GM19468 (cell line): Measurements from ENCODE around the gene SLC17A3.

Experiments used
- ATAC-seq: cut with Tn5 transposase; IDR thresholded peaks from one replicate; pipeline ENCODE4 v1.9.1; 2021; ENCODE audit warnings: mild to moderate bottlenecking, moderate library complexity, moderate number of reproducible peaks; ENCODE audit not compliant: unreplicated experiment; ENCODE audit errors: extremely low read depth

Gene SLC17A3

DNA sequence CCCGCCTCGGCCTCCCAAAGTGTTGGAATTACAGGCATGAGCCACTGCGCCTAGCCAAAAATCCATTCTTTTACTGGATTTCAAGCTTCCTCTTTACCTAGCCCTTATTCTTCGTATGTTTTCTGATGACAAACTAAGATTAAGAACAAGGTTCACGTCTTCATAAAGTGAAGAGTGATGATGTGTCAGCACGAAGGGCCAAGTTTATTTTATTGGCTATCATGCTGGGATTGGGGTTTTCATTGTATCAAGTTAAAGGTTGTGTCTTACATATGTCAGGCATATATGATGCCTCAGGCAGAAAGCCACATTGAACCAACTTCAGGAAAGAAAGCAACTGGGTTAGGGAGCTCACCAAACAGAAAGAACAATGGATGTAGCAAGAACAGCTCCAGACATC lies 19.7 kb upstream of the SLC17A3 start:
- no peak for ATAC-seq

DNA sequence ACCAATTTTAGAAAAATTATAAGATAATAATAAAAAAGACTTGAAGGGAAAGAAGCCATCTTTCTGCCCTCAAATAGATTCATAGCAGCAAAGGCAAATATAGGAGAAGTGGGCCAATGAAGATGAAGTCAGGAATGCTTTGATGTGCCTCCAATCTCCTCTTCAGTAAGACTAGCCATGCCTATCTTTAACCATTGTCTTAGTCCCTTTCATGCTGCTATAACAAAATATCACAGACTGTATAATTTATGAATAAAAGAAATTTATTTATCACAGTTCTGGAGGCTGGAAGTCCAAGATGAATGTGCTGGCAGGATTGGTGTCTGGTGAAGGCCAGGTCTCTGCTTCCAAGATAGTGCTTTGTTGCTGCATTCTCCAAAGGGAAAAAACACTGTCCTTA lies 18.8 kb upstream of the SLC17A3 start:
- ATAC-seq = no peak

DNA sequence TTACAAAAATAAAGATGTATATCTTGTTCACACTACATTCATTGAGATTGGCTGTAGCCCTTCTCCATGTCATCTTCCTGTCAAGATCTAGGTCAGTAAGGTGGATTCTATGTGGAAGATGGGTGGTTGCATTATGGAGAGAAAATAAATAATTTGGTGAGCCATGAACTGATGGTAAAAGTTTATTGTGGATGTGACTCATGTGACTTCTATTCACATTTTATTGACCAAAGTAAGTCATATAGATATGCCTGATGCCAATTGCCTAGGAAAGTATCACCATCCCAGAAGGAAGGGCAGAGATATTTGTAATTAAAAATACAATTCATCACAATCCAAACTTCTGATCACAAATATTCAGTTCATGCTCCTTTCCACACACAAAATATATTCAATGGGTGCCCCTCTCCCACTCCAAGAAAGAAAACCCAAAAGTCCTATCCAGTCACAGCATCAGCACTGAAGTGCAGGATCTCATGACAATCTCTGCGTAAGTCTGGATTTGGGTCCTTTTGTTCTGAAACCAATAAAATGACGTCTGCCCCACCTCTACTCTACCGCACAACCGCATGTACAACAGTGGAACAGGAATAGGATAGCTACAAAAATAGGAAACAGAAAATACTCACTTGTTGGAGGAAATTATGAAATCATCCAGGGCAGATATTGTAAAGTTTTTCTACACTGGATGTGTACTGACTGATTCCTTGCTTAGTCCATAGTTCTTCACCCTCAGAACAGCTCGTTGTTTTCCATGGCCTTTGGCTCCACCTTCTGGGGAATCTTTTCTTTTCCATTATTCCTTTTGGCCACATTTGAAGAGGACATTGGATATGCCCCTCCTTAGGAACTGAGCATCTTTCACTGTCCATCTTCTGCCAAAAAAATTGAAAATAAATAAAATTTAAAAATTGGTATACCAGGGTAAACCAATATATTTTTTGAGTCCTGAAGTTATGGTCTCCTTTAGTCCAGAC lies 16.1 kb upstream of the SLC17A3 start:
- ATAC-seq = no peak

DNA sequence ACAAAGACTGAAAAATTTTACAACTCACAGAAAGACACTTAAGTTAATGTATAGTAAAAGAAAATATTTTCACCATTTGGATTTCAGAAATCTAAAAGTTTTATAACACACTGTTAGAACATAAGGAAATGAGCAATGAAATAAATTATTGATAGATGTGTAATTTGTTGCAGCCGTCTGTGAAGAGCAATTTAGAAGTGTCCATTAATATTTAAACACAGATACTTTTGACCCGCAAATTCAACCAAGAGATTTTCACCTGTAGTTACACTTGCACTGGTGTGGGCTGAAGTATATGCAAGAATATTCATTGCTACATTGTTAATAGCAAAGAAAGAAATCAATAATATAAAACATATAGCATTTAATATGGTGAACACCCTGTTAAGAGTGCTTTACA lies 14.6 kb upstream of the SLC17A3 start:
- ATAC-seq = no peak

DNA sequence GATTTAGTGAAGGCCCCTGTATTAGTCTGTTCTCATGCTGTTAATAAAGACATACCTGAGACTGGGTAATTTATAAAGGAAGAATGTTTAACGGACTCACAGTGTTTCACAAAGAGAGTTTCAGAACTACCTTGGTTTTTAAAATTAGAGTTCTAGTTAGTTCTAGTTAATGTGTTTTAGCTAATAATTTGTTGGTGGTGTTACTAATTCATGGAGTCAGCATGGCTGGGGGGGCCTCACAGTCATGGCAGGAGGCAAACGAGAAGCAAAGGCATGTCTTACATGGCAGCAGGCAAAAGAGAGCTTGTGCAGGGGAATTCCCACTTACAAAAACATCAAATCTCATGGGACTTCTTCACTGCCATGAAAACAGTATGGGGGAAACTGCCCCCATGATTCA lies 12.0 kb upstream of the SLC17A3 start:
- ATAC-seq = no peak

DNA sequence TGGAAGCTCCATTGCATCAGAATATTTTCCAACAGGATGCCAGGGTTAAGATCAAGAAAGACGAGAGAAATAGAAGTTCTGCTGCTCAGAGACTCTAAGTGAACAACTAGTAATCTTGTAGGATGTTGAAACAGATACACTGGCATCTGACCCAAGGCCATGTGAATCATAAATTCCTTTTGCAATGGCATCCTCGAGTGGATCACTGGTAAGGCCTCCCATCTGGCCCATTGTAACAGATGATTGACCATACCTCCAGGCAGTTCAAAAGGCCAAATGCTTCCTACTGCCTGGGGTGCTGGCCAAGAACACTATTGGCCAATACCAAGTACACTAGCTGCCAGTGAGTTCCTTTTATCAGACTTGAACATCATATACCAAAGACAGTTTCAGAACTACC lies 9.9 kb upstream of the SLC17A3 start:
- no peak for ATAC-seq

DNA sequence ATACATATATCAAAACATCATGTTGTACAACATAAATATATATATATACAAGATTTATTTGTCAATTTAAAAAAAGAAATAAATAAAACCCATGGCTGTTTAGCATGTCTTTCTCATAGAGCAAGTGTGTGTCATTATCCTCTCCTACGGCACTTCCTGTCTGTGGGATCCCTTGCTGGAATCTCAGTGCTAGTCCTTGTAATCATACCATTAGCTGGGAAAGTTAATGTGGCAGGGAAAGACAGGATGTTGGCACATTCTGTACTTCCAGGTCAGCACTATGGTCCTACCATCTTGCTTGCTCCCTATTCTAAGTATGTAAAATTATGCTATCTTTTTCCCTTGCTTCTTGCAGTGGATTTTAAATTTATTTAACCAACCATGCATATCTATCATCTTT lies 9.5 kb upstream of the SLC17A3 start:
- no peak for ATAC-seq

DNA sequence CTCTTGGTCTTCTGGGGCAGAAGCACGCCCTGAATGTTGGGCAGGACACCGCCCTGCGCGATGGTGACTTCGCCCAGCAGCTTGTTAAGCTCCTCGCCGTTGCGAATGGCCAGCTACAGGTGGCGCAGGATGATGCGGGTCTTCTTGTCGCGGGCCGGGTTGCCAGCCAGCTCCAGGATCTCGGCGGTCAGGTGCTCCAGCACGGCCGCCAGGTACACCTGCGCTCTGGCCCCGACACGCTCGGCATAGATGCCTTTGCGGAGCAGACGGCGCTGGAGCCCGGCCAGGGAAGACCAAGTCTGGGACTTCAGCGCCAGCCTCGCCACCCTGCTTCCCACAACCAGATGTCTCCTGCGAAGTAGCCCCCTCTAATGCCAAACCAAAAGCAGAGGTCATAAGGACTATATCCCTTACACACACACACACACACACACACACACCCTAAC lies 8.0 kb upstream of the SLC17A3 start:
- no peak for ATAC-seq

DNA sequence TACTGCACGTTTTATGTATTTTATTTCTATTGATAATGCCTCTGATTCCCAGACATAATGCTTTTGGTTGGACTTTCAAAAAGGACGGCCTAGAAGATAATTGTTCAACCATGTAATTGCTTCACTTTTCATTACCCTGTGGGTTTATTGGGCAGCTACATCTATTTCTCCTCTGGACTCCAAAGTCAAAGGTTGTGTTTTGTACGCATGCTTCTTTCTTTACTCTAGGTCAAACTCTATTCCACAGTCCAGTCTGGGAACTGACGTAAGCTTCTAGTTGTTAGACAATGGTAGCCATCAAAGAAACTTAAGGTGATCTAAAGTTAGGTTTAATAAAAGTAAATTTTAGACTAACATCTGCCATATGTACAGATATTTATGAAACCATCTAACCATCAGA lies 6.6 kb upstream of the SLC17A3 start:
- no peak for ATAC-seq

DNA sequence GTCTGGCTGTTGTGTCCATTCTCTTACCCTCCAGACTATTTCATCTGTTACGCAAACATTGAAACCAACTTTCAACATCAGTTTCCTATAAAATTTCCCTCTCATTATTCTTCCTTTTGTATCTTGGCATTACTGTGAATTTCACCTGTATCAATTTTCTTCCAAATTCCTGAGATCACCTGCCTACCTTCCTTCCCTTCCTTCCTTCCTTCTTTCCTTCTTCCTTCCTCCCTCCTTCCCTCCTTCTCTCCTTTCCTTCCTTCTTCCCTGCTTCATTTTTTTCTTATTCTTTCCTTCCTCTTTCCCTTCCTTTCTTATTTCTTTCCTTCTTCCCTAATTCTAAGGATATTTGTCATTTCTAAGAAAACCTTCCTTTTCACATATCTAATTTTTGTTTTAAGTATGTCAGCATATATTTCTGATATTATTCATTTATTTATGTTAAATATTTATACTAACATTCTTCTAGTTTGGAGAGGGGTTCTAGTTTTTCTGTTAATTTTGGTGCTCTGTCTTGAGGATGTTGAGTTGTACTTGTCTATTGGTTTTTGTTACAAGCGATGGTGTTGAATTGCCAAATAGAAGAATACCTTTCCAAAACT lies 4.8 kb upstream of the SLC17A3 start:
- no peak for ATAC-seq

DNA sequence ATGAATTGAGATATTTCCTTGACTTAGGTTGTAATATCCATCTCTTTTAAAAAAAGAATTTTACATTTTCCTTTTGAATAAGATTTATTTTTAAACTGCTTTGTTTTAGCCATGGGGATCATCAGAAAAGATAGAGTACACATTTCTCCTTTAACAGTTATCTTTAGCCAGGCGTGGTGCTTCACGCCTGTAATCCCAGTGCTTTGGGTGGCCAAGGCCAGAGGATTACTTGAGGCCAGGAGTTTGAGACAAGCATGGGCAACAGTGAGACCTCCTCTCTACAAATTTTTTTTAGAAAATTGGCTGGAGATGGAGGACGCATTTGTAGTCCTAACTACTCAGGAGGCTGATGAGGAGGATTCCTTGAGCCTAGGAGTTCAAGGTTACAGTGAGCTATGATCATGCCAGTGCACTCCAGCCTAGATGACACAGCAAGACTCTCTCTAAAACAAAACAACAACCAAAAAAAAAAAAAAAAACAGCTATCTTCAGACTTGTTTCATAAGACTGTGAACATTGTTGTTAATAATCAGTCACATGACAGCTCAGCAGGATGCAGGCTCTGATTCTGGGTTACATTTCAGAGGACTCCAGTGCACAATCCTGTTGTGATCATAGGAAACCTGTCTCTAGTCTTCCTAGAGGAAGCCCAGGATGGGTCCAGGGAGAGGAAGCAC lies 2.0 kb upstream of the SLC17A3 start:
- no peak for ATAC-seq

DNA sequence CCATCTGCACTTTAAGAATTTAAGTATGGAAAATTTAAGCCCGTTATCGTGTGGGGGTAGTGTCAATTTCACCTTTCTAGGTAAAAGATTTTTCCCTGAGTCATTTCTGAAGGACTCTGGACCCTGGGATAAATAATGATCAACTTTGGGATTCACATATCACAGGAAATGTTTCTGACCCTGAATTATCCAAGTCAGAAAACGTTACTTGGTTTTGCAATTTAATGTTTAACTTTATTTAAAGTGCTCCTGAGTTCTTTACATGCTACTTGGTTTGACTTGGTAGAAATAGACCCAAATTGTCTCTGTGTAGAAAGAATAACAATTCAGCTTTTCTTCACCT lies 1.5 kb upstream of the SLC17A3 start:
- no peak for ATAC-seq

DNA sequence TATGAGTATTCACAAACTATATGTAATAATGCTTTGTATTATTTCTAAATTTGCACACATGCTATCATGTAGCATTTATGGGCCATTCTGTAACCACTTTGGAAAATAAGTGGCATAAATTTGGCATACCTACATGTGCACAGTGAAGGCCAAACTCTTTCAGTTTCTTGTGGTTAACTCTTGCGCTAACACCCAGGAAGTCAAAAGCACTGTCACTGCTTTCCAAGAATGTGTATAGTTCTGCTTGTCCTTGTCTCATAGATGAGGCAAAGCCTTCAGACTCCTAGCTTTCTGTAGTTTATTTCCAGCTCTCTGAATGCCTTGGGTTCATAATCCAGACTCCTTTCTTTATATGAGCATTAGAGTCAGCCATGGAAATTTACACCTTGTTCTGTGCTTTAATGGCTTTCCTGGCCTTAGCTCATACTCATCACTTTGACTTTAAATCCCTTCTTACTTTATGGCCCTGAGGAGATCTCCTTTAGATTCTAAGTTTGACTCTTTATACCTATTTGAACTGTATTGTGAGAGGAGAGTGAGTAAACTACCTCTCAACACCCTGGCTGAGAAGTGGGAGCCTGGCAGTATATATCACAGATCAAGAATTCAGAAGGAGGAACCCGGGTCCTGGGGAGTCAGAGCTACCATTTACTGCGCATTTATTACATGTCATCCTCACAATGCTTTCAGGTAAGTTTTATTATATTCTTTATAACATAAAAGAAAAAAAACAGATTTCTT lies 949 bp upstream of the SLC17A3 start:
- ATAC-seq = no peak

DNA sequence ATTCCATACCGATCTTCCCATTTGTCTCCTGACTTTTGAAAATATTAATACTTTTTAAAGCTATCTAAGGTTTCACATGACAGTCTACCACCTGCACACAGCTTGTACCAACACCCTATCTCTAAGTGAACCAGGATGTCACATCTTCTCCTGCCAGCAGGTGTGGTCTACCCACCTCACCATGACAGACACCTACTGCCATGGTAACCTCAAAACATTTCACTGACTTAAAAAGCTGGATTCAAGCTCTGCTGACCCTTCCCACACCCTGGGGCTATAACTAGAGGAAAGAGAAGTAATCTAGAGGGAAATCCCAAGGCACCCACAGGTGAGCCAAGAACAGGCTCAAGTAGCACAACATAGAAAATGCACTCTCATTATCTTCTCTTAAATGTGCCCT lies 1.2 kb downstream of the SLC17A3 start:
- ATAC-seq = no peak

DNA sequence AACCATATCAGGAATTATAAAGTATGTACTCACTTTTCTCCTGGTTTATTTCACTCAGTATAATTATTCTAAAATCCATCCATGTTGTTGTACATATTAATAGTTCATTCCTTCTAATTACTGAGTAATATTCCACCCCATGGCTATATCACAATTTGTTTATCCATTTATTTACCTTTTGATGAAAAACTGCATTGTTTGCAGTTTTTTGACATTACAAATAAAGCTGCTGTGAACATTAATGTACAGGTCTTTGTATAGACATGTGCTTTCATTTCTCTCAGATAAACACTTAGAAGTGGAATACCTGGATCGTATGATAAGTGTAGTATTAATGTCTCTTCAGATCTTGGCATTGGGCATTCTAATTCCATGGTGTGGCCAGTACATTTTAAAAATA lies 4.2 kb downstream of the SLC17A3 start:
- no peak for ATAC-seq

DNA sequence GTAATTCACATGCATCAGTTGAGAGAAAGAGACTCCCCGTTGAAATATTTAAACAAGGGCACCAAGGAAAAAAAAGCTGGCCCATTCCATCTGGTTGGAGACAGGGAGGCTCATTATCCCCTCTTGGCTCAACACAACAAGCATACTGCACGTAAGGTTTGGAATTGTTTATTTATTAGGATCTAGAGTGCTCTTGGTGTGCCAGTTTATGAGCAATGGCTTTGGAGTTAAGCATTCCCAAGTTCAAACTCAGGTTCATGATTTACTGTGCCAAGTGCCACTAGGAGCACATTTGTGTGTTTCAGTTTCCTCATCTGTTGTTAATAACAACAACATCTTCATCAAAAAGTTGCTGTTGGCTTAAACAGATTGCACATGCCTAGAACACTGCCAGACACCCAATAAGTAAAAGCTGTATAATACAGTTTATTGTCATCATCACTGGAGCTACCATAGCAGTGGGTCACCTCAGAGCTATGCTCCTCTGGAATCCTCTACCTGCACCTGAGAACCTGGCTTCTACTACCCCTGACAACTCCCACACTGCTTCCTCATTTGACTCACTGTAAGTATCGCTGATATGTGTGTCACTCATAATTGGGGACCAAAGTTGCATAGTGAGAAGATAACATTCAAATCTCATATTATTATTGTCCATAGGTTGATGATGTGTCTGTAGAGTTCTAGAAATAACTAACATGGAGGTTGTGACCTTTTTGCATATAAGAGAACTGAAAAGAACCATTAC lies 5.4 kb downstream of the SLC17A3 start:
- ATAC-seq = no peak

DNA sequence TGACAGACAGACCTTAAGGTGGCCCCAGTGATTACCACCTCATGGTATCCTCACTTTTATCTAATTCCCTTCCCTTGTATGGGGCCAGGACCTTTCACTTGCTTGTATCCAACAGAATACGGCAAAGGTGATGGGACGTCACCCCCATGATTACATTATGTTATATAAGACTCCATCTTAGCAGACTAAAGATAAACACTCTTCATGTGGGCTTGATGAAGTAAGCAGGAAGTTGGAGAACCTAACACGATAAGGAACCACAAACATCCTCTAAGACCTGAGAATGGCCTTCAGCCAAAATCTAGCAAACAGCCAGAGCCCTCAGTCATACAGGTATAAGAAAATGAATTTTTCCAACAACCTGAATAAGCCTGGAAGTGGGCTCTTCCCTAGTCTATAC lies 8.0 kb downstream of the SLC17A3 start:
- no peak for ATAC-seq

DNA sequence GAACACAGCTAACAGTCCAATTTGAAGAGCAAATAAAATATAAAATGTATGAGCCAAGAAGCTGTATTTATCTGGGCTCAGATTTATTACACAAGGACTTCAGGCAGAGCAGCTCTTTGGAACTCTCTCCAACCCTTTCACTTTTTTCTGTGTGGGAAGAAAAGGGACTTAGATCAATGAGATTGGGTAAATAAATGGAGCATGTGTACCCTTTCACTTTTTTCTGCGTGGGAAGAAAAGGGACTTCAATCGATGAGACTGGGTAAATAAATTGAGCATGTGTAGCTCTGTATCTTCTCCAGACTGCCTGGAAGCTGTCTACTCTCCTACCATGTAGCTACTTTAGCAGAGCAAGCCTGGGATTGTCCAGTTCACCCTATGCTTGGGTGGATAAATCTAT lies 10.7 kb downstream of the SLC17A3 start:
- ATAC-seq = no peak

DNA sequence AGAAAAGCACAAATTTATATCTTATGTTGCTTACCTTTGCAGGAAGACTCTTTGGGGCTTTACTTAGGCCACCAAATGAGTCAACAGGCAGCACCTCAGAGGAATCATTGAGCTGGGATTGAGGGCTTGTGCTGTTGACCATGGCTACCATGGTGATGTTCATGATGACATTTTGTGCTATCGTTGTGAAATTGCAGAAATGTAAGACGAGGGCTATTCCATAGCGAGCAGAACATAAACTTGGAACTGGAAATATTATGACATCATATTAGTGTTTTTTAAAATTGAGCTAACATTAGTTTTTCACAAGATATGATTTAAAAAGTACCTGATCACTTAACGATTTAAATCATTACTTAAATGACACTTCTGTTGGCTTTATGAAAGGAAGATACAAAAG lies 11.8 kb downstream of the SLC17A3 start:
- ATAC-seq = no peak

DNA sequence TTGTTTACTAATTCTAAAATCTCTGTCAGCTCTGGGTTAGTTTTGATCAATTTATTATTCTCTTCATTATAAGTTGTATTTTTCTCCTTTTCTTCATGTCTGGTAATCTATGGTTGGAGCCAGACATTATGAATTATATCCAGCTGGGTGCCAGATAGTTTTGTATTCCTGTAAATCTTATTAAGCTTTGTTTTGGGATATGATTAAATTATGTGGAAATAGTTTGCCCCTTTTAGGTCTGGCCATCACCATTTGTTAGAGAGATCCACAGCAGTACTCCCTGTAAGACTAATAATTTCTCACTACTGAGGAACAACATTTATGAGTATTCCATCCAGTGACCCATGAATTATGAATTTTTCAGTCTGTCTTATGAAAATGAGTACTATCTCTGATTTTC lies 21.3 kb downstream of the SLC17A3 start:
- no peak for ATAC-seq
